Sciatic nerve (tissue), 2 donors: Measurements from ENCODE around the gene CHST4. TPM values are rescaled to one million over a fixed set of nuclear protein-coding genes. Genes with fewer than 3 reads are reported as not detected.
"Not testable (repeated sequence)": the region's sequence is repeated elsewhere in the genome, so short reads cannot be mapped to it uniquely, and the experiment has no call there.

Experiments used
- ATAC-seq: fragments of 200-7000 bp; cut with Tn5 transposase; one replicate; pipeline ENCODE4 v1.9.1; 2020; ENCODE audit warnings: mild to moderate bottlenecking, moderate library complexity
- DNase-seq: peaks from one replicate; pipeline ENCODE4 v3.0.0-alpha.2; 2020; ENCODE audit warnings: low spot score
- intact Hi-C: fragments of 100-400 bp; cut with DNase I; formaldehyde crosslinking; loops from one replicate; pipeline ENCODE4 v1.14.2; 2022
- total RNA-seq: library from RNA; stranded (reverse); fragmentation: NEBNext Ultra II Directional; extraction: Animal tissue kit (Norgen Biotek cat#: 25700); gene quantifications from one replicate; pipeline ENCODE4 v1.2.1, GENCODE V29; 2021
- donor health status: DM: no; HTN: no; CAD: no.
- donor health status: DM: no; HTN: no; CAD: no.

CHST4 gene
- total RNA-seq, 1 donor from 2014 or later: not detected

DNA sequence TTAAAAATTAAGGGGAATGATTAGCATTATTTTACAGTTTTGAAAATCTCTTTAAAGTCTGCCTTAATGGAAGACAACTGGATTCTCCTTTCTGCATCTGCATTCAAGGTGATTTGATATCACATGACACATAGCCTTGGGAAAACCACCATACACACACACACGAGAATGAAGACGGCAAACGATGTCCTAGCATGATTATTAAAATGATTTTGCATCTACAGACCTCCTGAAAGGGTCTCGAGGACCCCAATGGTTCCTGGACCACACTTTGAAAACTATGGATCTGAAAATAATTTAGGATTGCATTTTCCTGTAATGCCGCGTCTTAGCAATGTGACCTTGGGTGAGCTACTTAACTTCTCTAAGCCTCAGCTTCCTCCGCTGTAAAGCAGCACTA is 11.8 kb upstream of the CHST4 start:
- DNase-seq (no peak), ATAC-seq (no peak)
- intact Hi-C loops: no loop called here

GRCh38 chr16:71515026-71515425 is 11.2 kb upstream of the CHST4 start:
- intact Hi-C loops: no loop called here
- DNase-seq: no peak
- no peak for ATAC-seq

DNA sequence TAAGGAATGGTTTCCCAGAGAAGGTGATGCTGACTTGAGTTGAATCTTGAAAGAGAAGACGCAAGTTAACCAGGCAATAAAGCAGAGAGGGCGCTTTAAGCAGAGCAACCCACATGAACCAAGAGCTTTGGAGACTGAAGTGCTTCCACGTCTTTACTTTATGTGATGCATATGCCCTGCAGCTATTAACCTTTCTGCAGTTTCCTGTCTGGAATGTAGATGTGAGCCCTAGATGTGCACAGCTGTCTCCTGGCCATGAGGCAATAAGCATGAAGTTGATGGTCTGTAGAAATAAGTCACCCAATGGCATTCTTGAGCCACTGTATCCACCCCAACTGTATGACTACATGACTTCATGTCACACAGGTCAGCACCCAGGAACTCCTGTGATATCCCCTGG is 5.7 kb upstream of the CHST4 start:
- DNase-seq (no peak), ATAC-seq (no peak)
- intact Hi-C loops: no loop called here

DNA sequence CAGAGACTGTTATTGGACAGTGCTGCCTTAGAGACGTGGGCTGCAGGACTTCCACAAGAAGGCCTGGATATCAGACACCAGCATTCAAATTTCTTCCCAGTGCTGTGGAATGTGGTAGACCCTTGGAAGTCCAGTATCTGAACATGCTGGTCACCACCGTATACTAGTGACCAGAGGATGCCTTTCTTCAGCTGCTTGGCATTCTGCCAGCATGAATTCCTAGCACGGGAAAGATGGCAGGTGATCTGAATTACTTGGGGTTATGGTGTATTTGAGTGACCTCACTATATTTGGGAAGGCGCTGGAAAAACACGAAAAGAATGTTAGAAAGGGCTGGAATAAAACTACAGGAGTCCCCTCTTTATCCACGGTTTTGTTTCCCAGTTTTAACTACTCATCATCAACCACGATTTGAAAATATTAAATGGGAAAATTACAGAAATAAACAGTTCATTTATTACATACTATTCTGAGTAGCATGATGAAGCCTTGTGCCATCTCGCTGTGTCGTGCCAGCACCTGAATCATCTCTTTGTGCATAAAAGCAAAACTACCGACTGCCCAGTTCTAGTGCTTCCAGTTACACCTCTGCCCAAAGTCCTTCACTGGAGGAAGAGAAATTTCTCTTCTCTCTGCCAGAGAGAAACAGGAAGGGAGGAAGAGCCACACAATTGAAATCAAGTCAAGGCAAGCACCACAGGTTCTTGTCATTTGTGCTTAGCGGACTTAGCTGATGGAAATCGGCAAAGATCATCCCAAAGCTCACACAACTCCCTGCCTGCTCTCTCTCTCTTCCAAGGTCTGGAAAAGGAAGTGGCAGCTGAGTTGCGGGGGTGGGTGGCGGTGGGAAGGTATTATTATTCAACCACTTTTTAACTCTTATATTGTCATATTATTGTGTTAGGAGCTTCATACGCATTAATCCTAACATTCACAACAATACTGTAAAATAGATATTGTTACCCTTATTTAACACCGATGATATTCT is 1.4 kb upstream of the CHST4 start:
- no peak for DNase-seq
- ATAC-seq: no peak
- intact Hi-C loops: no loop called here

DNA sequence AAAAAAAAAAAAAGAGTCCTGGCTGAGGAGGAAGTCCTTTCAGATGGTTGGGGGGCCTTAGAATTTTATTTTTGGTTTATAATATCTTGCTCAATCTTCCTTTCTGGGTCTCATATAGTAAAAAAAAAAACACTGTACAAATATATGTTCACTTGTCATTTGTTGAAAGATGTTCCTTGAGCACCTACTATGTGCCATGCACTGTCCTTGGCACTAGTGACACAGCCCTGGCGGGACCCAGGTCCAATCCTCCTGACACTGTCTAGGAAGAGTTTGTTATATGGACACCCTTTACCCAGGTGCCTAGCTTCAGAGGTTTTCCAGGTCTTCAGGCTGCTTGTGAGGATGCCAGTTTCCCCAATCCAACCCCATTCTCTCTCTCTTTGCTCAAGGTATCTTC is 2.0 kb downstream of the CHST4 start:
- ATAC-seq: no peak
- intact Hi-C loops: no loop called here
- no peak for DNase-seq

GRCh38 chr16:71528863-71529262 is 2.6 kb downstream of the CHST4 start:
- DNase-seq (no peak), ATAC-seq (no peak)
- intact Hi-C loops: no loop called here

DNA sequence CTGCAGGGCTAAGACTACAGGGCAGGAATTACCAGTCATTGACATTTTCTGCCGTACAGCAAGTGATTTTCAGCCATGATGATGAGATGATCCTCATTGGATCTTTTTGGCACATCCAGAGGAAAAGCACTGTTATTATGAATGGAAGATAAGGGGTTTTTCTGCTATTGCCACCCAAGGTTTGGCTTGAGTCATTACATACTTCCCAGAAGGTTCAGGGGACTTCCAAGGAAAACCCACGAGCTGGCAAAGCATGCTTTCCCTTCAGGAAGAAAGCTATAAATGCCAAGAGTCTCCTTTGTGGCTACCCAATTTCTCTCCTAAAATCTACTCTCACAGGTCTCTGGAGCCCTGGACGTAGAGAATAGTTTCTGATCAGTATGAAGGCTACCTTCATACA is 6.1 kb downstream of the CHST4 start:
- intact Hi-C loops: no loop called here
- no peak for DNase-seq
- no peak for ATAC-seq

DNA sequence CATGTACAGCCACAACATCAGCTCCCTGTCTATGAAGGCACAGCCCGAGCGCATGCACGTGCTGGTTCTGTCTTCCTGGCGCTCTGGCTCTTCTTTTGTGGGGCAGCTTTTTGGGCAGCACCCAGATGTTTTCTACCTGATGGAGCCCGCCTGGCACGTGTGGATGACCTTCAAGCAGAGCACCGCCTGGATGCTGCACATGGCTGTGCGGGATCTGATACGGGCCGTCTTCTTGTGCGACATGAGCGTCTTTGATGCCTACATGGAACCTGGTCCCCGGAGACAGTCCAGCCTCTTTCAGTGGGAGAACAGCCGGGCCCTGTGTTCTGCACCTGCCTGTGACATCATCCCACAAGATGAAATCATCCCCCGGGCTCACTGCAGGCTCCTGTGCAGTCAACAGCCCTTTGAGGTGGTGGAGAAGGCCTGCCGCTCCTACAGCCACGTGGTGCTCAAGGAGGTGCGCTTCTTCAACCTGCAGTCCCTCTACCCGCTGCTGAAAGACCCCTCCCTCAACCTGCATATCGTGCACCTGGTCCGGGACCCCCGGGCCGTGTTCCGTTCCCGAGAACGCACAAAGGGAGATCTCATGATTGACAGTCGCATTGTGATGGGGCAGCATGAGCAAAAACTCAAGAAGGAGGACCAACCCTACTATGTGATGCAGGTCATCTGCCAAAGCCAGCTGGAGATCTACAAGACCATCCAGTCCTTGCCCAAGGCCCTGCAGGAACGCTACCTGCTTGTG is 10.7 kb downstream of the CHST4 start:
- DNase-seq (no peak), ATAC-seq (no peak)
- intact Hi-C loops: no loop called here

DNA sequence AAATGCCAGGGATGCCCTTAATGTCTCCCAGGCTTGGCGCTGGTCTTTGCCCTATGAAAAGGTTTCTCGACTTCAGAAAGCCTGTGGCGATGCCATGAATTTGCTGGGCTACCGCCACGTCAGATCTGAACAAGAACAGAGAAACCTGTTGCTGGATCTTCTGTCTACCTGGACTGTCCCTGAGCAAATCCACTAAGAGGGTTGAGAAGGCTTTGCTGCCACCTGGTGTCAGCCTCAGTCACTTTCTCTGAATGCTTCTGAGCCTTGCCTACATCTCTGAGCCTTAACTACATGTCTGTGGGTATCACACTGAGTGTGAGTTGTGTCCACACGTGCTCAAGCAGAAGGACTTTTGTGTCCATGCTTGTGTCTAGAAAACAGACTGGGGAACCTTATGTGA is 11.4 kb downstream of the CHST4 start:
- DNase-seq (no peak), ATAC-seq (no peak)
- intact Hi-C loops: no loop called here

DNA sequence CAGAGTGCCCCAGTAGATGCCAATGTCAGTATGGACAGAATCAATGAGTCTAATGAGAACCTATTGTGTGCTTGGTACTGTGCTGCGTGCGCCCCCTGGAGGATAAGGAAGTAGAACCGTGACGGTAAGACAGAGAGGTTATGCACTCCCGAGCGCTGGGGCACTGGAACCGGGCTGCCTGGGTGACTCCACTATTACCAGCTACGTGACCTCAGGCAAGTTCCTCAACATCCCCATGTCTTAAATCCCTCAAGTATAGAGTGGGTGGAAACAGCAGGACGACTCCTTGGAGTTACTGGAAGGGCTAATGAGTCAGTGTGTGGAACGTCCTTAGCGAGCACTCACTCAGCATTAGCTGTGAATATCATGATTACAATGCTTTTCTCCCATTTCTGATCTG is 16.2 kb downstream of the CHST4 start:
- DNase-seq (peak; percentile 55), ATAC-seq (no peak)
- intact Hi-C loops: no loop called here

DNA sequence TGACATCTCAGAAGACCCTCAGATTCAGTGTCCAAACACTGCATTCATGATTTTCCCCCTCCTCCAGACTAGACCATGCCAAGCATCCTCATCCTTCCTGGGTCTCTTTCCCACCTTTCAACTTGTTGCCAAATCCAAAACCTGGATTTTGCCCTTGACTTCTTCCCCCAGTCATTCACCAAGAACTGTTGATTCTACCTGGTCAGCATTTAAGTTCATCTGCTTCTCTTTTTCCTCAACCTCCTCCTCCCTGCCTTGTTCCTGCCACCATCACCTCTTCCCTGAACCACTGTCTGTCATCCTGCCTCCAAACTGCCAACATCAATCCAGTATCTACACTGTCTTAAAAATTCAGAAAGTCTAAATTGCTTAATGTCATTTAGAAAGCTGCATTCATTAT is 20.9 kb downstream of the CHST4 start:
- ATAC-seq (no peak), DNase-seq (no peak)
- intact Hi-C loops: no loop called here

- ATAC-seq (no peak), DNase-seq (no peak)
- intact Hi-C loops: no loop called here
Observed at GRCh38 chr16:71552698-71553503, 26.7 kb downstream of the CHST4 start.

- no peak for DNase-seq
- intact Hi-C loops: no loop called here
- ATAC-seq: no peak
Observed at GRCh38 chr16:71555230-71555891, 29.1 kb downstream of the CHST4 start.

GRCh38 chr16:71557299-71557698 is 31.1 kb downstream of the CHST4 start:
- DNase-seq (no peak), ATAC-seq (no peak)
- intact Hi-C loops: no loop called here

DNA sequence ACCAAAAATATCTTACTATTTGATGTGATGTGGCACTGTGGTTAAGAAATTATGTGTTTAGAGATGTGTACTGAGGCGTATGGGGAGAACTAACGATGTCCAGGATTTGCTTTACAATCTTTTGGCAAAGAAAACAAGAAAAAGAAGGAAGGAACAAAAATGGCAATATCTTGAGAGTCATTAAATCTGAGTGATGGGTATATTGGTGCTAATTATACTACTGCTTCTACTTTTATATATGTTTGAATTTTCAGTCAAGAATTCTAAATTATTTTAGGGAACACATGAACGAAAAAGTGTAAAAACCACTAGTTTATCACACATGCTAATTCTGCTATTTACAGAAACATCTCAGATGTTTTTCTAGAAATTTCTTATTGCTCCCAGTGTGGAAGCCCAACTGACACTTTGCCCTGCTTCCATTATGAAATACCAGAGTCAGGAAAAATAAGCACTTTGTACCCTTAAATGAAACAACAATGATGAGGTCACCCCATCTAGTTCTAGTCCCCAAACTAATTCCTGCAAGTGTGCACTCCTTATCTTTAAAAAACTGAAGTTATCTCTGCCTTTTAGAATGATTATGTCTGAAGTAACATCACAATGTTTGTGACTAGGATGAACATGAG is 31.8 kb downstream of the CHST4 start:
- intact Hi-C loops: no loop called here
- ATAC-seq (no peak), DNase-seq (no peak)

GRCh38 chr16:71559855-71560254 is 33.6 kb downstream of the CHST4 start:
- ATAC-seq (no peak), DNase-seq (no peak)
- intact Hi-C loops: no loop called here

DNA sequence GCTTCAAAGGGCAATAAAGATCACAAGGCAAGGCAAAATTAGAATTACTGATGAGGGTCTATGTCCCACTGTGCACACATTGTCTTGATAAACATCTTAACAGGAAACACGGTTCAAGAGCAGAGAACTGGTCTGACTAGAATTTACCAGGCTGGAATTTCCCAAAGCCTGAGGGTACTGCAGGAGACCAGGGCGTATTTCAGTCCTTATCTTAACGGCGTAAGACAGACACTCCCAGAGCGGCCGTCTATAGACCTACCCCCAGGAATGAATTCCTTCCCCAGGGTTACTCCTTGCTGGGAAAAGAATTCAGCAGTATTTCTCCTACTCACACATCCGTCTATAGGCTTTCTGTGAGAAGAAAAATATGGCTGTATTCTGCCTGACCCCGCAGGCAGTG is 35.7 kb downstream of the CHST4 start:
- DNase-seq, intact Hi-C loops, ATAC-seq: not testable (repeated sequence)

GRCh38 chr16:71562552-71562951 is 36.3 kb downstream of the CHST4 start:
- ATAC-seq (no peak), DNase-seq (no peak)
- intact Hi-C loops: no loop called here
